Neuronal stem cell (in vitro differentiated cells): Measurements from ENCODE around the gene SYNE1.

Experiments used
- DNase-seq: peaks from one replicate; pipeline ENCODE4 v3.0.0-alpha.2; 2013; ENCODE audit warnings: low spot score
- H2AFZ ChIP-seq: one replicate; pipeline ENCODE4 v1.6.1; 2013; ENCODE audit warnings: mild to moderate bottlenecking, low read length, inconsistent platforms
- H2AK5ac ChIP-seq: 2 replicates; pipeline ENCODE4 v1.6.1; 2013; ENCODE audit warnings: low read depth, mild to moderate bottlenecking, inconsistent platforms, low read length, moderate library complexity, mixed read lengths
- H2BK120ac ChIP-seq: 2 replicates; pipeline ENCODE4 v1.6.1; 2013; ENCODE audit warnings: low read depth, mild to moderate bottlenecking, inconsistent platforms, low read length, moderate library complexity, mixed read lengths
- H2BK12ac ChIP-seq: one replicate; pipeline ENCODE4 v1.6.1; 2013; ENCODE audit warnings: low read length, inconsistent platforms
- H2BK15ac ChIP-seq: 2 replicates; pipeline ENCODE4 v1.6.1; 2013; ENCODE audit warnings: mild to moderate bottlenecking, low read length, inconsistent platforms, mixed read lengths
- H2BK5ac ChIP-seq: one replicate; pipeline ENCODE4 v1.6.1; 2013; ENCODE audit warnings: inconsistent platforms, mild to moderate bottlenecking, low read length, moderate library complexity
- H3K14ac ChIP-seq: one replicate; pipeline ENCODE4 v1.6.1; 2013; ENCODE audit warnings: low read length, inconsistent platforms
- H3K18ac ChIP-seq: 2 replicates; pipeline ENCODE4 v1.6.1; 2013; ENCODE audit warnings: low read length, inconsistent platforms
- H3K23ac ChIP-seq: 2 replicates; pipeline ENCODE4 v1.6.1; 2013; ENCODE audit warnings: low read depth, mild to moderate bottlenecking, mixed read lengths, low read length, inconsistent platforms; ENCODE audit not compliant: poor library complexity
- H3K27ac ChIP-seq: replicated peaks from 3 replicates; pipeline ENCODE4 v1.5.1; 2013; ENCODE audit warnings: low read length, inconsistent platforms
- H3K27me3 ChIP-seq, 3 experiments: 2 replicates each; pipeline ENCODE4 v1.6.1; 2013; ENCODE audit warnings: low read length in 3 of 3, mild to moderate bottlenecking in 2 of 3, inconsistent platforms in 1 of 3, low read depth in 1 of 3, mixed read lengths in 1 of 3, moderate library complexity in 1 of 3; ENCODE audit not compliant: control insufficient read depth in 3 of 3, insufficient read depth in 3 of 3
- H3K36me3 ChIP-seq, 2 donors: replicated peaks in 1 of 2; 2 replicates each; pipeline ENCODE4 v1.6.1; 2013; ENCODE audit warnings: low read length in 2 of 2; ENCODE audit not compliant: control insufficient read depth in 2 of 2, insufficient read depth in 2 of 2
- H3K4ac ChIP-seq: 2 replicates; pipeline ENCODE4 v1.6.1; 2013; ENCODE audit warnings: inconsistent platforms, mild to moderate bottlenecking, low read length, moderate library complexity
- H3K4me1 ChIP-seq, 2 donors: 1 replicate in 1 of 2; 2 replicates in 1 of 2; pipeline ENCODE4 v1.6.1; 2013; ENCODE audit warnings: low read length in 2 of 2, low read depth in 1 of 2; ENCODE audit not compliant: control insufficient read depth in 2 of 2, insufficient read depth in 1 of 2
- H3K4me2 ChIP-seq: one replicate; pipeline ENCODE4 v1.6.1; 2013; ENCODE audit warnings: mild to moderate bottlenecking, low read length, inconsistent platforms; ENCODE audit not compliant: insufficient read depth, poor library complexity, severe bottlenecking
- H3K4me3 ChIP-seq, 2 donors: 2 replicates each; pipeline ENCODE4 v1.5.1; 2013; ENCODE audit warnings: low read length in 2 of 2, mild to moderate bottlenecking in 2 of 2, inconsistent platforms in 1 of 2, moderate library complexity in 1 of 2
- H3K79me1 ChIP-seq: one replicate; pipeline ENCODE4 v1.6.1; 2013; ENCODE audit warnings: low read depth, mild to moderate bottlenecking, inconsistent platforms, low read length, moderate library complexity
- H3K9ac ChIP-seq: one replicate; pipeline ENCODE4 v1.6.1; 2013; ENCODE audit warnings: mild to moderate bottlenecking, low read depth, low read length, inconsistent platforms; ENCODE audit not compliant: poor library complexity
- H3K9me3 ChIP-seq, 2 donors: replicated peaks in 1 of 2; 2 replicates each; pipeline versions ENCODE3 to v1.6.1; 2013; ENCODE audit warnings: low read length in 2 of 2, mild to moderate bottlenecking in 2 of 2, inconsistent platforms in 1 of 2, low read depth in 1 of 2, mixed read lengths in 1 of 2, moderate library complexity in 1 of 2; ENCODE audit not compliant: control insufficient read depth in 2 of 2, insufficient read depth in 1 of 2
- H4K8ac ChIP-seq: one replicate; pipeline ENCODE4 v1.6.1; 2013; ENCODE audit warnings: low read depth, mild to moderate bottlenecking, inconsistent platforms, low read length, moderate library complexity
- H4K91ac ChIP-seq: one replicate; pipeline ENCODE4 v1.6.1; 2013; ENCODE audit warnings: low read length, low read depth, mild to moderate bottlenecking, inconsistent platforms; ENCODE audit not compliant: poor library complexity
- WGBS, 2 donors: extraction: QIAGEN DNeasy Blood & Tissue Kit; methylation state at CpG; one replicate each; pipeline ENCODE4 v1.1.7; 2013; ENCODE audit warnings: missing lambda C conversion rate in 2 of 2, mixed read lengths in 1 of 2; ENCODE audit not compliant: insufficient read length in 2 of 2, insufficient replicate concordance in 1 of 2; ENCODE audit errors: extremely low coverage in 2 of 2; 5-methylcytosine and 5-hydroxymethylcytosine counted together

Gene SYNE1

DNA sequence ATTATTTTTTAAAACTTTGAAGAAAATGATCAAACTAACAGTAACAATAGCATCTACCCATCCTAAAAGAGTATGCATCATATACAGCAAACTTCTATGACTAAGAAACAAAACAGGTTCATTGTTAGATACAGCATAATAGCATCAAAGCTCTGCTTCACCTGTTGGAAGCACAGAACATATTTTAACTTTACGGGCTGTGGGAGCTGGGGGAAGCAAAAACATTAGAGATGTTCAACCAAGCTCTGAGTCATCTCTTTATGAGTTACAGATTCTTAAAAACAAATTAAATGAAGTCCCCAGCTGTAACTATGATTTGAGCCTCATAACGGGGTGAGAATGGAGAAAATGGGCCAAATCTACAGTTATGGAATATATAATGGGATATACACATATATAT is 63.4 kb downstream of the SYNE1 start:
- Histone ChIP-seq H2AK5ac (no peak overlapping the region), H3K18ac (no peak overlapping the region), H2BK12ac (no peak overlapping the region), H2BK15ac (no peak overlapping the region), H3K23ac (no peak overlapping the region), H3K4ac (no peak overlapping the region), H3K14ac (no peak overlapping the region), H3K9ac (no peak overlapping the region), H4K91ac (no peak overlapping the region), H3K27ac (no peak overlapping the region), H4K8ac (no peak overlapping the region), H2AFZ (no peak overlapping the region), H3K4me1 (no peaks in the 10 kb centered on the region), H3K79me1 (no peaks in the 10 kb centered on the region), H2BK5ac (no peak overlapping the region), H3K27me3 (no peaks in the 10 kb centered on the region), H3K36me3 (no peaks in the 10 kb centered on the region), H3K9me3 (no peaks in the 10 kb centered on the region), H3K4me3 (no peak overlapping the region), H2BK120ac (no peak overlapping the region), H3K4me2 (no peak overlapping the region)
- no peak for DNase-seq
- WGBS, 2 donors: no CpG with 5 or more reads among the region's 2 CpGs

DNA sequence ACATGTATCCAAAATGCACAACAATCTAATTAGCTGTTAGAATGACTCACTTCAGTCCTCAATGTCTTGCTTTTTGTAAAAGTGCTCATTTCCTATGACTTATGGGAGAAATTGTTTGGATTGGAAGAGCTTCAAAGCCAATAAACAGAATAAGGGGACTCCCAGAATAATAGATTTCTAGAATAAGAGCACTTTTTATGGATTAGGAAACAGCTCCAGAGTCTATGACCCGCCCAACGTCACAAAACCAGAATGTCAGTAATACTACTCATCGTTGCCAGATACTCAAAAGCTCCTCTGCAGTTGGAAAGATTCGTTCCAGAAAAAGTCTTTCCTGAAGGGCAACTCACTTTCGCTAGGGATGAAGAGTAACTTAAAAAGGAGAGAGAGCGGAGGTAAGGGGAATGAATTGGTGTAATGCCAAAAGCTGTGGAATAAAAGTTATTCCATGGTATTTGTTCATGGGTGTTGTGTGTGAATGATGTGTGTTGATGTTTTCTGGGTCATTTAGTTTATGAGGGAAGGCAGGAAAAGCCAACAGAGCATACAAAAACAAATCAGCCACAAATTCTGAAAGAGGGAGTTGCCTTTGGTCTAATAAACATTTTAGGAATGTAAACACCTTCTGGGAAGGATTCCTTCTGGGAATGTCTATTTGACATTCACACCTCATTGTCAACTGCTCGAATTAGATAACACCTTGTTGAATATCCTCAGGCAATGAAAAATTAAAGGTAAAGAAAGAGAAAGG is 64.6 kb downstream of the SYNE1 start:
- Histone ChIP-seq H2AK5ac (no peak overlapping the region), H2BK12ac (no peak overlapping the region), H3K4me3 (no peak overlapping the region), H3K14ac (no peak overlapping the region), H3K36me3 (no peaks in the 10 kb centered on the region), H2BK120ac (no peak overlapping the region), H3K23ac (no peak overlapping the region), H2BK5ac (no peak overlapping the region), H3K79me1 (no peaks in the 10 kb centered on the region), H3K9me3 (no peaks in the 10 kb centered on the region), H3K18ac (no peak overlapping the region), H3K4me2 (no peak overlapping the region), H3K27ac (no peak overlapping the region), H4K8ac (no peak overlapping the region), H3K9ac (no peak overlapping the region), H3K27me3 (no peaks in the 10 kb centered on the region), H4K91ac (no peak overlapping the region), H2AFZ (no peak overlapping the region), H3K4ac (no peak overlapping the region), H2BK15ac (no peak overlapping the region), H3K4me1 (no peaks in the 10 kb centered on the region)
- no CpG with 5 or more reads among the region's 7 CpGs for WGBS, 2 donors
- no peak for DNase-seq

DNA sequence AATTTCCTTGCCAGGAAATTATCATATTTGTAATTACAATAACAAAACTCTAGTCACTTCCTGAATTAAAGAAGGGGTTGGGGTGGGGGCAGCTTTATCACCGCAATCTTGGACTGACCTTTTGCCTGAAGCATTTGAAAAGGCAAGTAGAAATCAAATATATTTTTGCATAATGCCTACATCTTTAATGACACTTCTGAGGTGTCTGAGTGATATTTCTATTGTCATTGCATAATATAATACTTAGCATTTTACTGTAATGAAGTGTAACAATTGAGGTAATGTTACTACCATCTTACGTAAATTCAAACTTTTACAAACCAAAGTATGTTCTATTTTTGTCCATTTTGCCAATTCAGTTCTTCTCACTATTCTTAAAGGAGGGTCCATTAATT is 65.2 kb downstream of the SYNE1 start:
- Histone ChIP-seq H3K4me3 (no peak overlapping the region), H2AFZ (no peak overlapping the region), H3K27ac (no peak overlapping the region), H3K23ac (no peak overlapping the region), H3K4ac (no peak overlapping the region), H2BK15ac (no peak overlapping the region), H3K36me3 (no peaks in the 10 kb centered on the region), H2AK5ac (no peak overlapping the region), H4K8ac (no peak overlapping the region), H4K91ac (no peak overlapping the region), H3K4me1 (no peaks in the 10 kb centered on the region), H2BK120ac (no peak overlapping the region), H3K79me1 (no peaks in the 10 kb centered on the region), H2BK12ac (no peak overlapping the region), H2BK5ac (no peak overlapping the region), H3K9me3 (no peaks in the 10 kb centered on the region), H3K27me3 (no peaks in the 10 kb centered on the region), H3K9ac (no peak overlapping the region), H3K4me2 (no peak overlapping the region), H3K14ac (no peak overlapping the region), H3K18ac (no peak overlapping the region)
- no CpG with 5 or more reads among the region's 2 CpGs for WGBS, 2 donors
- no peak for DNase-seq

DNA sequence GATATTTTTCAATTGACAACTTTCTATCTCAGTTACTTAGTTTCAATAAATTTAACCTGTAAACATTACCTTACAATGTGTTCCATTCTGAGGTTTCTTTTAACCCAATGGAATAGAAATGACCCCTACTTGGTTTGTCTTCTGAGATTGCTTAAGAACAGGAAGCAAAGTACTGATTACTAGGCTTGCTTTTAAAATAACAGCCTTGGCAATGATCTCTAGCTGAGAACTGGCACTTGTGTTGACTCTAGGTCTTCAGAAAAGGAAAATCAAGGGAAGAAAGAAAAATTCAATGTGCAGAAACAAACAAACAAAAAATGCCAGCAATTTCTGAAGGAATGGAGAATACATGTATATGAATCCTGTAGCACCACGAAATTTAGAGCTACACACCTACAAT is 66.1 kb downstream of the SYNE1 start:
- Histone ChIP-seq H2BK12ac (no peak overlapping the region), H2AK5ac (no peak overlapping the region), H3K27ac (no peak overlapping the region), H3K79me1 (no peaks in the 10 kb centered on the region), H2BK120ac (no peak overlapping the region), H4K91ac (no peak overlapping the region), H3K27me3 (no peaks in the 10 kb centered on the region), H3K14ac (no peak overlapping the region), H3K4me1 (no peaks in the 10 kb centered on the region), H3K36me3 (no peaks in the 10 kb centered on the region), H2AFZ (no peak overlapping the region), H3K18ac (no peak overlapping the region), H3K23ac (no peak overlapping the region), H3K4ac (no peak overlapping the region), H3K9me3 (no peaks in the 10 kb centered on the region), H3K4me3 (no peak overlapping the region), H3K9ac (no peak overlapping the region), H3K4me2 (no peak overlapping the region), H2BK5ac (no peak overlapping the region), H2BK15ac (no peak overlapping the region), H4K8ac (no peak overlapping the region)
- DNase-seq: no peak
- no CpG with 5 or more reads among the region's 1 CpG for WGBS, 2 donors
